ENCODE results near the gene PLN. TPM values are rescaled to one million over a fixed set of nuclear protein-coding genes. Genes with fewer than 3 reads are reported as not detected.

PLN gene
- total RNA-seq, 1 donor from 2014 or later = 5.6 TPM

DNA sequence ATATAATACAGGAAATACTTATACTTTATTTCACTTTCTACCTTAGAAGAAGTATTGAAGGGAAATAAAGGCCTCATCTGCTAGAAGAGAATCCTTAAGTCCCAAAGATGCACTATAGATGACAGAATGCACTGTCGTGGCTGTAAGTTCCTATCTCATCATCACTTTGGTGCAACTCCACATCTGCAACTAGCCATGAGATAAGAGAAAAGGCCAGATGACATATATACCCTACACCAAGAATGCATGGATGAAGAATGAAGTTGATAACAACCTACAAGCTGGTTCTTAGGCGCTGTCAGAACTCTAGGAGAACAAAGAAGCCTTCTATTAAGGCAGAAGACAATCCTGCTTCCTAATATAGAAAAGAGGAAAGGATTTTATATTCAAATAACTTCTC is 11.6 kb upstream of the PLN start:
- no peak for DNase-seq (ENCODE audit: low spot score)

DNA sequence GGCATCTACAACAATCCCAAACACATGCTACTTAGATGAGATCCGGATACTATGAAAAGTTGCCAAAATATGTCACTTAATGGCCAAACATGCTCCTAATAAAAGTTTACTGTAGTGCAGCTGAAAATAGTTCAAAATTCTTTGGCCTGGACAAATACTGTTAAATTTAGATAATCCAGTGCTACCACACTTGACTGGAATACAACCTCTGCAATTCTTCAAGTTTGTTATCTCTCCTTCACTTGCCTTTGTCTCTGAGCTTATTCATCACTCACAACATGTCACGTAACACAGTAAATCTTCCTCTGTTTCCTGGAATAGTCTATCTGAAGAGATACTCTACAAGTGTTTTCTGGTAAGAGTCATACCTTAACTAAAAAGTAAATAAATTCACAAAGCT is 10.5 kb upstream of the PLN start:
- DNase-seq (ENCODE audit: low spot score) = no peak

DNA sequence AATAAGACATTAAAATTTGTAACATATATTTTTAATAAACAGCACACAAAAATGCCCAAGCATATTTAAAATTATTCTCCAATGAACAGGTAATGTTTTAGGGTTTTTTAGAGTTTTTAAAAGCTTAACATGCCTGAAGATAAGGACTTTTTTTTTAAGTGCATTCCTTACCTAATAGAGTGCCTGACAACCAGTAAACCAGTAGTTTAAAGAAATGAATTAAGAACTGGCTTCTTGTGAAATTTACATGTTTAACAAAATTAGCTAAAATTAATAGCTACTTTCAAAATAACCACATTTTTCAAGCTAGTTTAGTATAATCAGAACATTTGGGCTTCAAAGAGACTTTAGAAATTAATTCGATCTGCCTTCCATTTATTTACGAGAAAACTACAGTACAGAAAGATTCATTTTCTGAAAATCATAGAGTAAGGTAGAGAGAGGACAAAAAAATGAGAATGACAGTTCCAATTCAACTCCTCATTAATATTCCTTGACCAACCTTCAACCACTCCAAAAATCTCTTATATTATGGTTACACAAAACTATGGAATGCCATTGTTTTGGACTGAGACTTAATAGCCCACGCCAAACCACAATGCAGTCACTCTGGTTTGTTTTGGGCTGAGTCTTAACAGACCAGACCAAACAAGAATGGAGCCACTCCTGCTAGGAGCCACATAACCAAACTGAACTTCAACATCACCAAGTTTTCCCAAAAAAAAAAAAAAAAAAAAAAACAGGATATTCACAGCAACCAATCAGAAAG is 5.7 kb upstream of the PLN start:
- DNase-seq (ENCODE audit: low spot score) = no peak

DNA sequence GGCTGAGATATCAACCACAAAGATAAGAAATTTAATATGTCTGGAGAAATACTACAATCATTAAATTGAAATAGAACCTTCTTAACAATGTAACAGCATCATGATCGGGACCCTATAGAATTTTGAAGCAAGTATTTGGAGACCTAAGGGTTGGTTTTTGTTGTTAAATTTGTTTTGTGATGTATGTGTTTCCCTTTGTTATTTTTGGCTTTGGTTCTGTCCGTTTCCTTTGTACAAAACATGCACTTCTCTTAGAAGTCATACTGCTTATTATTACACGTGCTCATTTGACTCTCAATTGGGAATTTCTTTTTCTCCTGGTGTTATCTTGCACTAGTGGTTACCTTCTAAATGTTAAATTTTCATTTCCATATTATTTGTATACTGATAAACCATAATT is 4.0 kb upstream of the PLN start:
- DNase-seq (ENCODE audit: low spot score) = no peak

DNA sequence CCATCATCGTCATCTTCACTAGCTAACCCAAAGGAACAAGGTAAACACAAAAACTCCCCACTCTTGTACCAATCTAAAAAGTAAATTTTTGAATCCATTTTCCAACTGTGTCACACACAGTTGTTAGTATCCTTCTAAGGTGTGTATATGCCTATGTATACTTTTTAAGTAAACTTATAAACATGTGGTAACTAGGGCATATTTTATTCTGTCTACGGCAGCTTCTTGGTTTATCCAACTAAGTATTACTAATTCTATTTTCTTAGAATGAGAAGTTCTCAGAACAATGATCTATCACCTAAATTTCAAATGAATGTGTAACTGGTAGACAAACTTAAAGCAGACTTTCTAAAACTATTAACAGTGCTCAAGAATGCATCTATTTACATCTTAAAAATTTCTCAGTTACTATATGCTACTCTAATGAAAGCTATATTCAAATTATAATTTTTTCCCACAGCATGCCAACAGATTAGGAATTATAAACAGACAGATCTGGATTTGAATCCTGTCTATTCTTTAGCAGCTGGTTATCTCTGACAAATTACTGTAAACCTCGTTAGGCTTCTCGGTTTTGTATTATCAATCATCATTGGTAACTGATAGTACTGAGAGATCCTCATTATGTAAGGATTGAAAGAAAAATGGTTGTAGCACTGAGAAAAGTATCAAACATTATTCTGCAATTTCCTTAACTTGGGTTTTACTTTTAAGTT is 1.8 kb upstream of the PLN start:
- DNase-seq (ENCODE audit: low spot score) = no peak

DNA sequence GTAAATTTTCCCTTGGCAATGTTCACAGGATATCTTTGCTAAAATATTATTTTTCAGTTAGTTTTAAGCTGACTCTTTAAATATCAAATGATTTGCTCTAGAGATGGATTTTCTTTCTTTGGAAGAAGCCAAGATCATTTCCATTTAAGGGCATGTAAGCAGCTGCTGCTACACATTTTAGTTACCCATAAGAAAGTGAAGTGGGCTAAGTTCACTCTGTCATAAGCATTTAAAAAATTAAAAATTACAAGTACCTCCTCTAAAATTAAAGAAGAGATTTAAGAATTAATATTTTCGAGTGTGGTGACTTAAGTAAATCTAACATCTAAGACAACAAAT is 1.2 kb upstream of the PLN start:
- no peak for DNase-seq (ENCODE audit: low spot score)

DNA sequence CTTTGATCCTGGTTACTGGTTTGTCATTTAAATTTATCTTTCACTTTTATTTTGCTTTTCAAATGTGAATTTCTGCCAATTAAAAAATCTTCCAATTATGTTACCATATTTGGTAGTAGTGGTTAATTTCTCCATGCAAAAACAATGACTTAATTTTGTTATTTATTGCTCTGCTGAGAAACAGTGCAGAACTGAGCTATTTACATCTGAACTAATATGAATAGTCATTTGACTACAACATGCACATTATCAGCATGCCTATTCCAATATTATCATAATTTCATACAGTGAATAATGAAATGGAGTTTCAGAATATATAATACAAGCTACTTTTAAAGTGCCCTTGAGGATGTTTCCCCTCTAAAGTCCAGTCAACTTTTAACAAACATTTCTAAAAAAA is 517 bp downstream of the PLN start:
- no peak for DNase-seq (ENCODE audit: low spot score)

DNA sequence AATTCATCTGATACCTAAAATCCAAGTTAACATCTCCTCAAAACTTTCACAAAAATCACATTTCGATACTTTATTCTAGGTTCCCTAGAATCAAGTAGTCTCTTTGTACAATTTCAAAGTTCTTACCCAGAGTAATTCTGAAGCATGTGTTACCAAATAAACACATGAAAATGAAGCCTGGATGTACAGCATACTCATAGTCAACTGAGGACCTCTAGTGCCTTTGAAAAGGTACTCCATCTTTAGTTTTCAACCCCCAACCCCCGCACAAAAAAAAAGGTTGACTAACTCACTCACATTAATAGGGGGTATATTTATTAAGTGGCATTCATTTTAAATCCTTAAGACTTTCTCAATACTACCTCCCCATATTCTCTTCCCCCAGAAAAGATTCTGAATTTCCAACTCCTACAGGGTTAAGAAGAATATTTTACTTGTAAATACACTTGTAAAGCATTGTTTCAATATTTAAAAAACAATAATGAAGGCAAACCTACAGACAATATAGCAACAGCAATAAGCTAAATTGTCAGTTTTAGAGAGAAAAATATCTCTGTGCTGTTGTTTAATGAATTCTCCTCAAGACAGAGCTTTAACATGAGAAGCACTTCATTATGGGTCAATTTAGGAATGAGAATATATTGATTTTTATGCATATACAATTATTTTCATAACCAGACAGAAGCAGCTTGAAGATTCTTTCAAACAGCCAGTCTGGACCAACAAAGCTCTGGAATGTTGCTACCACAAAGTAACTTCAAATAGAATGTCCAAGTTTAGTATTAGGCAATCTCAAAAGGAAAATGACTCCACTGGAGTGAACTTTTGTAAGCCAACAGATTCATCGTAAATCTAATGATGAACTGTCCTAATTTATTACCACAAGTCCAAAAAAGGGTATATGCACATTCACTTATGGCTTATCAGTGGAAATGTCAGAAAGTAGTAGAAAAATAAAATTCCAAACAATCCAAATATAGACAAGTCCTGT is 3.3 kb downstream of the PLN start:
- no peak for DNase-seq (ENCODE audit: low spot score)

DNA sequence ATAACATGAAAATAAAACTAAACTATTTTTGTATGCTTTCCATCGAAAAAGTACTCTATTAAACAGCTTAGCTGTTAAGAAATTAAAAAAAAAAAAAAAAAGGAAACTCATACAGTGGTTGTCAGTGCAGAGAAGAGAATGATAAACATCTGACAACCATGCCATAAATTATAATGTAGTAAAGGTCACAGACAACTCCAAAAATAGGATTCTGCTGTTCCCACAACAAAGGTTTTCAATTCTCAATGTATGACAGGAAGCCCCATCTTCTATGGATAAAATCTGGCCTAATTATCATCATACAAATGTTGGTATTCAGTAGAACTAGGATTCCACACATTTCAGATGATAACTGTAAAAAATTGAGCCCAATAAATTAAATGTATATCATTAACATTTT is 5.0 kb downstream of the PLN start:
- no peak for DNase-seq (ENCODE audit: low spot score)

DNA sequence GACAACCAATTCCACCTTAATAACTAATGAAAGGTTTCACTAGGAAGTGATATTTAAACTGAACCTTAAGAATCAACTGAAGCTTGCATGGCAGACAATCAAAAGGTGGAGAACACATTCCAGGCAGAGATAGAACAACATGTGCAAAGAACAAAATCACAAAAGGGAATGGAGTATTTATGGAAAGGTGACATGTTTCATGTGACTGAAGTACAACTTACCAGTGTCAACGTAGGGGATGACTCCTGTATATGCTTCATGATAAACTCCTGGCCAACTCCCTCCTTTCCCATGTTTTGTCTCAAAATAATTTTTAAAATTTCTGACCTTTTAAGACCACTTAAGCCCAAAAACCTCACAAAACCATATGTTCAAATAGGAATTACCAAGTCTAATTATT is 6.6 kb downstream of the PLN start:
- no peak for DNase-seq (ENCODE audit: low spot score)

DNA sequence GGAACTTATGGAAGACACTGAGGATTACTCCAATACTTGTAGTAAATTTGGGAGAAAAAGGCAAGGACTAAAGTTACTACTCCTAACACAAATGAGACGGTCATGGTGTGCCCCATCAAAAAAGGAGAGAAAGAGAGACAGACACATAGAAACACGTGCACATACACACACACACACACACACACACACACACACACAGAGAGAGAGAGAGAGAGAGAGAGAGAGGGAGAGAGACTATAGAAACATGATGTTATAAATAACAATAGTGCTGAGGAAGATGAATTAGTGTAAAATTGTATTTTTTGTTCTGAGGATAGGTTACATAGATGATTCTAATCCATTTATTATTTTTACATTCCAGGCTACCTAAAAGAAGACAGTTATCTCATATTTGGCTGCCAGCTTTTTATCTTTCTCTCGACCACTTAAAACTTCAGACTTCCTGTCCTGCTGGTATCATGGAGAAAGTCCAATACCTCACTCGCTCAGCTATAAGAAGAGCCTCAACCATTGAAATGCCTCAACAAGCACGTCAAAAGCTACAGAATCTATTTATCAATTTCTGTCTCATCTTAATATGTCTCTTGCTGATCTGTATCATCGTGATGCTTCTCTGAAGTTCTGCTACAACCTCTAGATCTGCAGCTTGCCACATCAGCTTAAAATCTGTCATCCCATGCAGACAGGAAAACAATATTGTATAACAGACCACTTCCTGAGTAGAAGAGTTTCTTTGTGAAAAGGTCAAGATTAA is 10.5 kb downstream of the PLN start:
- no peak for DNase-seq (ENCODE audit: low spot score)

DNA sequence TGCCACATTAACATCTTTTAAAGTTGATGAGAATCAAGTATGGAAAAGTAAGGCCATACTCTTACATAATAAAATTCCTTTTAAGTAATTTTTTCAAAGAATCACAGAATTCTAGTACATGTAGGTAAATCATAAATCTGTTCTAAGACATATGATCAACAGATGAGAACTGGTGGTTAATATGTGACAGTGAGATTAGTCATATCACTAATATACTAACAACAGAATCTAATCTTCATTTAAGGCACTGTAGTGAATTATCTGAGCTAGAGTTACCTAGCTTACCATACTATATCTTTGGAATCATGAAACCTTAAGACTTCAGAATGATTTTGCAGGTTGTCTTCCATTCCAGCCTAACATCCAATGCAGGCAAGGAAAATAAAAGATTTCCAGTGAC is 11.6 kb downstream of the PLN start:
- no peak for DNase-seq (ENCODE audit: low spot score)

DNA sequence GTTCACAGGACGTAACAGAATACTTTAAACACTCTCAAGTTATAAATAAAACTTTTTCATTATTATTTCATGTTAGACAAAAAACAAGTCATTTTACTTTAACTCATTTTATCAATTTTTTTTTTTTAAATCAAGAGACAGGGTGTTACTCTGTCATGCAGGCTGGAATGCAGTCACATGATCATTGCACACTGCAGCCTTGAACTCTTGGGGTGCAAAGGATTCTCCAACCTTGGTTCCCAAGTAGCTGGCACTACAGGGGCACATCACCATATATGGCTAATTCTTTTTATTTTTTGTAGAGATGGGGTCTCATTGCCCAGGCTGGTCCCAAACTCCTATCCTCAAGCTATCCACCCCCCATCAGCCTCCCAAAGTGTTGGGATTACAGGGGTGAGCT is 14.2 kb downstream of the PLN start:
- DNase-seq (ENCODE audit: low spot score) = no peak

DNA sequence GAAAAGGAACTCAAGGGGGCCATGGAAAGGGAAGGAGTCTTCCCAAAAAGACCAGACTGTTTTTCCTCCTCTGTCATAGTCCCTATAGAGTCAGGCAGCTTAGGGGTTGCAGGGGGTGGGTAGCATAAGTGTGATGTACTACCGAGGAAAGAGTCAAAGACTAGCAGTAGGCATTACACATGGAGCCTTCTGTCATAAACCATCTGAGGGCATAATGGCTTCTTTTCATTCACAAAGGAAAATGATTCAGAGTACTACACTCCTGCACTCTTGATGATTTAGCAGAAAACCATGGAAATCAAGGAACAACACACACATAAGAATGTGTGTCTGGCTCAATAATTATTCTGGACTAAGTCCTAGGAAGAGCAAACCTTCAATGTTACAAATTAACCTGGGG is 14.9 kb downstream of the PLN start:
- no peak for DNase-seq (ENCODE audit: low spot score)

DNA sequence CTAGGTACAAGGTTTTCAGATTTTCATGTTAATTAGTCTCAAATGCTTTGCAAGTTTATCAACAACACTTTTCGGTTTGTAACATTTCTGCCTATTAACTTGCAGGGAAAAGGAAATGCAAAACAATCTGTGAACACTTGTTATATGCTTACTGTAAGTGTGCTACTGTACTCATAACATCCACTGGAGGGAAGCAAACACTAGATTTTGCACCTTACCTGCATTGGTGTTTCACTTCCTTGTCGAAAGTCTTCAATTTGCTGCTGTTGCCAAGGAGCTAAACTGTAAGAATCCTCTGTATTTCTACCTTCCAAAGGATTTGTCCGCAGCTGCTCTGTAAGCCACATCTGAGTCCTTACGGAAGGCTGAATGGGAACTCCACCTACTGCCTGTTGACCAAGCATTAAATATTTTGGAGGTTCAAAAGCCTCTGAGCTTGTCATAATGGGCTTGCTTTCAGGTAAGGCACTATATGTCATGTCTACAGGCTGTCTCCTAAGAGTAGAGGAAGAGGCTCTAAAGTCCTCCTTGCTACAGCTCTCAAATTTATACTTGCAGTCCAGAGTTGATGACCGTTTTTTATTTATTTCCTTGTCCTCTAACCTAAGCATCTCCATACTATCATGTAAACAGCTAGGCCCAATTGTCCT is 17.3 kb downstream of the PLN start:
- no peak for DNase-seq (ENCODE audit: low spot score)

DNA sequence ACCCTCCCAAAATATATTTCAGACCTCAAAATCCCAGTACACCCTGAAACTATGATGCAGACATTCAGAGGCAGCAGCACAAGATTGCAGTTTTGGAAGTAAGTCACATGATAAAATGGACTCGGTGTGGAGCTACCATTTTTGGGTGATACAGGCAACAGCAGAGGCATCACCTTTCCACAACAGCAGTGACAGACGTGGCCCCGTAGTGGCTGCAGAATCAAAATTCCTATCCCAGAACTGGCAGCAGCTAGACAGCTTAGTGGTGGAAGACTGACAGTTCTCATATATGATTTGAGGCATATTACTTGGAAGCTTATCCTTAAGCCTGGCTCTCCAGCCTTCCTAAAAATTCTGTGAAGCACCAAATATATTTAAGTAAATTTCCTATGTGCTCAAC is 19.9 kb downstream of the PLN start:
- no peak for DNase-seq (ENCODE audit: low spot score)

DNA sequence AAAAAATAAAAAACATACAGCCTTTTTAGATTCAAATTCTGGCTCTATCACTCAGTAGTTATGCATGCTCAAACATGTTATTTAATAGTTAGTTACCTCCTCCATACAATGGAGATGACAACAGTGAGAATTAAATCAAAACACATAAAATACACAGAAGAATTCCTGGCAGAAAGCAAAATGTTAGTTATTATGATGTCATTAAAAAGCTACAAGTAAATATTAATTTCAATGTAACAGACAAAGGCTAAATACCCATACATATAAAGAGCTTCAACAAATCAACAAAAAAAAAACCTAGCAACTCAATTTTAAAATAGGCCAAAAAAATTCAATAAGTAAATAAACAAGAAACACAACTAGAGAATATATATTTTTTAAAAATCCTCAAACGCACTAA is 21.4 kb downstream of the PLN start:
- DNase-seq (ENCODE audit: low spot score) = no peak

DNA sequence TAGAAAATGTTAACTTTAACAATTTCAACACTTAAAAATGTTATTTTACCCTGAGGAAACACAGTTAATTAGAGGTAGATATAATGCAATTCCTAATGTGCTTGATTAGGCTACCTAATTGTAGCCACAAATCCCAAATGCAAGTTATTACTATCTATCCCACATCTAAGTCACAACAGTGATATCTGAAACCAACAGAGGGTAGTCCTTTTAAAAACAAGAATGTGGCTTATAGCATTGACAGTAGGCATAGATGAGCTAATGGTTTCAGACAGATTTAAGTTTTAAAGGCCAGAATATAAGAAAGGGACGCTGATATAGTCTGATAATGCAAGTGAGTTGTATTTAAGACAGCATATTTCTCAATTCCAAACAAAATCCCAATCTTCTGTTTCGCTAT is 23.0 kb downstream of the PLN start:
- no peak for DNase-seq (ENCODE audit: low spot score)

DNA sequence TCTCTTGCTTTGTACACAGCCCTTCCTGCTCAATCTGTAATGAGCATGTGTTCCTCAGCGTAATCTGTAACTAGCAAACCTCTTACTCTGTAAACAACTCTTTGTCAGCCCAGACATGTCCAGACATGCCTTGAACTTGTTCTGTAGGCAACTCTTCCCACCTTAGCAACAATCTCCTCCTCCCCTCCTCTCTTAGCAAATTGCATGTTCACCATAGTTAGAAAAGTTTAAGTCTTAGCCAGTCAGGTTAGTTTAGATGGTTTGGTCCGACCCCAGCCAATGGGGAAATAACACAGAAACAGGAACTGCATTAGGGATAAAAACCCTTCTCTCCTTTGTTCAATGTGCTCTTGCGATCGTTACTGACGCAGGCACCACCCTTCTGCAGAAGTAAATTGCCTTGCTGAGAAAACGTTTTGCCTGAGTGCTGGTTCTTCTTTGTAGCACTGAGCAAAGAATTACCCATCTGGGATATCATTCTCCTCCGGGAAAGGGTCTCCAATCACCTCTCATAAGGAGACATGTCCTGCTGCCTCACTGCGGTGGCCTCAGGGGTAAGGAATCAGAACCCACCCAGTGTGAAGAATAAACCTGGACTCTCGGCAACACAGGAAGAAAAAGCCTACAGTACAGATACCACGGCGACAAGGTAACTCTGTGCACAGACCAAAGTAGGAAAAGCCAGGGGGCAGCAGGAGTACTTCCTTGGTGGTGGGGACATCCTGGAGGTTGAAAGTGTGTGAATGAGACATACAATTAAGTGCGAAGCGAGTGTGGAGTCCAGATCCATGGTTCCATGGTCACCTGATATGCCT is 26.2 kb downstream of the PLN start:
- no peak for DNase-seq (ENCODE audit: low spot score)

DNA sequence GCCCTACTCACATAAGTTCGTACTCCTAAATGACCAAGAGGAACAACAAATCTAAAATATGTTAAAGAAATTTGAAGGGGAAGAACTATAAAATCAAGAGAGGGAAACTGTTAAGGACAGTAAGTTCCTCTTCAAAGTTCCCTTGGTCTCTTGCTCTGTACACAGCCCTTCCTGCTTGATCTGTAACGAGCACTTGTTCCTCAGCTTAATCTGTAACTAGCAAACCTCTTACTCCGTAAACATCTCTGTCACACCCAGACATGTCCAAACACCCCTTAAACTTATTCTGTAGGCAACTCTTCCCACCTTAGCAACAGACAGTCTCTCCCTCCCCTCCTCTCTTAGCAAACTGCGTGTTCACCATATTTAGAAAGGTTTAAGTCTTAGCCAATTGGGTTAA is 29.9 kb downstream of the PLN start:
- DNase-seq (ENCODE audit: low spot score) = no peak

Measured in mesenteric fat pad (tissue), 1 donor.